ENCODE measurements around the gene GBX2. TPM values are rescaled to one million over a fixed set of nuclear protein-coding genes. Genes with fewer than 3 reads are reported as not detected.

Gene GBX2
- total RNA-seq, 4 donors from 2014 or later = 0.13 TPM; not detected in 3

DNA sequence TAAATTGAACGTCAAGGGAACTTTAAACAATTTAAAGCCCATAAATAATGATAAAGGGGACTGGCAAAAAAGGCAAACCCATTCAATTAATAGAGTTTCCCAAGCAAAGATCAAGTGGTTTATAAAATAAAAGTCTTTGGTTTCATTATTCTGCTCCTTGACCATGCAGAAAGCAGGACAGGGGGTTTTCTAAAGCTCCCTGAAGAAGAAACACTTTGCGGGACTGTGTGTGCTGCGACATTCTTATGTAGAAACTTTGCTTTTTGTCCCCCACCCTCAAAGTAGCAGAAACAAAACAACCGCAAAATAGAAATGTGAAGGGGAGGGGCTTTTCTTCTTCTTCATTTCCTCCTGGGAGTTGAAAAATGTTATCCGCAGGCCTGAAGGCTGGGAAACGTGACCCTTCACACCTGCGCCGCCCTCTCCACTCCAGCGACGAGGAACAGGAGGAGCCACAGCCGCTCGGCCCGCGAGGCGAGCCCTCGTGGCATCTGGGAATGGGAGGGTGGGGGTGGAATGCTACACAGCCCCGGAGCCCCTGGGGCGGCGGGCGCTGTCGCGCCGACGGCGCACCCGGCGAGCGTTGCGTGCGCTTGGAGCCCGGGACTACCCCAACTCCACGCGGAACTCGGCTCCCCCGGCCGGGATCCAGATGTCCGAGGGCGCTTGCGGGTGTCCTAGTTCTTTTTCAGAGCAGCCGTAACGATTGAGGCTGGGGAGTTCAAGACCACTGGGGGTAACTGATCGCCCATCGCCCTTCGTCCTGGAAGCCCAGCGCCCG, 4.3 kb upstream of the GBX2 start:
- no peak for TF ChIP-seq POLR2A (IDR thresholded peaks at IDR 0.05)
- TF ChIP-seq, protein P1, sequence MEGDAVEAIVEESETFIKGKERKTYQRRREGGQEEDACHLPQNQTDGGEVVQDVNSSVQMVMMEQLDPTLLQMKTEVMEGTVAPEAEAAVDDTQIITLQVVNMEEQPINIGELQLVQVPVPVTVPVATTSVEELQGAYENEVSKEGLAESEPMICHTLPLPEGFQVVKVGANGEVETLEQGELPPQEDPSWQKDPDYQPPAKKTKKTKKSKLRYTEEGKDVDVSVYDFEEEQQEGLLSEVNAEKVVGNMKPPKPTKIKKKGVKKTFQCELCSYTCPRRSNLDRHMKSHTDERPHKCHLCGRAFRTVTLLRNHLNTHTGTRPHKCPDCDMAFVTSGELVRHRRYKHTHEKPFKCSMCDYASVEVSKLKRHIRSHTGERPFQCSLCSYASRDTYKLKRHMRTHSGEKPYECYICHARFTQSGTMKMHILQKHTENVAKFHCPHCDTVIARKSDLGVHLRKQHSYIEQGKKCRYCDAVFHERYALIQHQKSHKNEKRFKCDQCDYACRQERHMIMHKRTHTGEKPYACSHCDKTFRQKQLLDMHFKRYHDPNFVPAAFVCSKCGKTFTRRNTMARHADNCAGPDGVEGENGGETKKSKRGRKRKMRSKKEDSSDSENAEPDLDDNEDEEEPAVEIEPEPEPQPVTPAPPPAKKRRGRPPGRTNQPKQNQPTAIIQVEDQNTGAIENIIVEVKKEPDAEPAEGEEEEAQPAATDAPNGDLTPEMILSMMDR (IDR thresholded peaks at IDR 0.05) = no peak
- 6 to 8% methylated on average over 22 to 30 of the region's 46 CpGs for WGBS, 2 donors
- DNase-seq (ENCODE audit: low spot score in 2 of 2) = peak in 1 of 2 donors; percentile 8
- H3K4me3 ChIP-seq (ENCODE audit: low read depth, poor library complexity, severe bottlenecking) = no peak overlapping the region
- intact Hi-C loops (cut with DNase I; ENCODE audit: low total_unique reads) = no loop called here

DNA sequence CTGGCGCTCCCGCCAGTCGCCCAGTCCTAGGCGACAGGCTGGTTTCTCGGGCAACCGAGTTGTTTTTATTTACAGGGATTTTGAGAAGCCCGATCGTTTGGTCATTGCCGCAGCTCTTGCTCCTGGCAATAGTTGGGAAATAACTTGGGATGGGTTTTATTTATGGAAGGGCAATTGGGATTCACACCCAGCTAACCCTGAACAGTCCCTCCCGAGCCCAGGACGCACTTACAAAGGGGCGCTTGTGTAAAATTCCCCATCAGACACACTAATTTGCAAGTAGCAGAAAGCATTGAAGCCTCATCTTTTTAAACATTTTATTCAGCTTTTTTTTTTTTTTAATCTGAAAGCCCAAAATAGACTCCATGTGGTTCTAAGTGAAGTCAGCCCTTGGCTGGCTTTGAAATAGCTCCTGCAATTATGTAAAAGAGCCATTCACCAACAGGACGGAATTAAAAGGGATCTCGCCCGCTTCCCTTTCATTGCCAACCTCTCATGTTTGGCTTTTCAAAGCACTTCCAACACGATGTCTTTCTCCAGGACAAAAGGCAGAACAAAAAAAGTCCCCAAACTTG, 3.6 kb upstream of the GBX2 start:
- WGBS, 2 donors = 4 to 8% methylated on average over 13 to 16 of the region's 16 CpGs
- DNase-seq (ENCODE audit: low spot score in 2 of 2) = peak in 1 of 2 donors; percentile 57
- intact Hi-C loops (cut with DNase I; ENCODE audit: low total_unique reads) = no loop called here
- TF ChIP-seq POLR2A (IDR thresholded peaks at IDR 0.05) = no peak
- TF ChIP-seq, protein P1 (IDR thresholded peaks at IDR 0.05) = no peak
- no peak overlapping the region for H3K4me3 ChIP-seq (ENCODE audit: low read depth, poor library complexity, severe bottlenecking)

DNA sequence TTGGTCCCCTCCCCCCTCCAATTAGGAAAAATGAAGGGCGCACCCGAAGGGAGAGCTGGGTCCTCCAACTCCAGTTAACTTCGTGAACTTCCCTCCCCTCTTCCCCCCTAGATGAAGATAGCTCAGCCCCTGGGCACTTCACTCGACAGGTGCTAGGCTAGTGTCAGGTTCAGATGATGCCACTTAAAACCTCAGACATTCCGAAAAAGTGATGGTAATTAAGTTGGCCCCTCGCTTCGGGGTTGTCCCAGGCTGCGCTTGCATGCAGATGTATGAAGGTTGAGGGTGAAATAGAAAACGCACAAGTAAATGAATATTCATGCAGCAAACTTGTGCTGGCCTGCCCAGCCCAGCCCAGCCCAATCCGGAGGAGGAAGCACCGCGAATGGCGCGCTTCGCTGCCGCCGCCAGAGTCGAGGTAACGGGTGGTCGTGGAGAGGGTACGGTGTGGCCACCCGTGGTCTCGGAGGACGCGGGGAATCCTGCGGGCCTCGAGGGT, 3.0 kb upstream of the GBX2 start:
- WGBS, 2 donors = 4 to 5% methylated on average over 22 to 27 of the region's 27 CpGs
- TF ChIP-seq, protein P1 (IDR thresholded peaks at IDR 0.05) = no peak
- no peak for TF ChIP-seq POLR2A (IDR thresholded peaks at IDR 0.05)
- intact Hi-C loops (cut with DNase I; ENCODE audit: low total_unique reads) = no loop called here
- no peak overlapping the region for H3K4me3 ChIP-seq (ENCODE audit: low read depth, poor library complexity, severe bottlenecking)
- peak in 1 of 2 donors; percentile 79 for DNase-seq (ENCODE audit: low spot score in 2 of 2)

DNA sequence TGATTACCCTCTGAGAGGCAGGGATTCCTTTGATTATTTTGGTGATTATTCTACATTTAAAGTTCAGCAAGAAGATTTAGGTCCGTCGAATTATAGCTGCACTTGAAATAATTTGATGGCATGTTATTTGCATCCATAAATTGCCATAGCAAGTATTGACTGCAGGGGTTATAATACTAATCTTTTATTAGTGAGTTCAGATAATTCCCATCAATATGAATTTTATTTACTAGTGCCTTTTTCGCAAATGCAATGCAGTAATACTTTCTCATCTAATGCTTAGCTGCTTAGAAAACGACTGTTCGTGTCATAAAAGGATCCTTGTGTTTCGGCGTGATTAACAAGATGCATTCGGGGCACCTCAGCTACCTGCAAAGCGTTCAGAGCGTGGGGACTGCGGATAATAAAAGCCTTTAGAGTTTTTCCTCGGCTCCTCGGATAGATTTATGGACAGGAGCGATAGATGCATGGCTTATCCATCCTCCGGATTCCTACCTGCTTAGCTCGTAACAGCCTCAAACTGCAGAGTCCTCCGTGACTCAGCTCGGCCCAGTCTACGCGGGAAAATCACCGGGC, 2.5 kb upstream of the GBX2 start:
- 13 to 18% methylated on average over 21 of the region's 21 CpGs for WGBS, 2 donors
- H3K4me3 ChIP-seq (ENCODE audit: low read depth, poor library complexity, severe bottlenecking) = no peak overlapping the region
- no peak for TF ChIP-seq POLR2A (IDR thresholded peaks at IDR 0.05)
- TF ChIP-seq, protein P1 (IDR thresholded peaks at IDR 0.05) = no peak
- no peak for DNase-seq (ENCODE audit: low spot score in 2 of 2)
- intact Hi-C loops (cut with DNase I; ENCODE audit: low total_unique reads) = no loop called here

DNA sequence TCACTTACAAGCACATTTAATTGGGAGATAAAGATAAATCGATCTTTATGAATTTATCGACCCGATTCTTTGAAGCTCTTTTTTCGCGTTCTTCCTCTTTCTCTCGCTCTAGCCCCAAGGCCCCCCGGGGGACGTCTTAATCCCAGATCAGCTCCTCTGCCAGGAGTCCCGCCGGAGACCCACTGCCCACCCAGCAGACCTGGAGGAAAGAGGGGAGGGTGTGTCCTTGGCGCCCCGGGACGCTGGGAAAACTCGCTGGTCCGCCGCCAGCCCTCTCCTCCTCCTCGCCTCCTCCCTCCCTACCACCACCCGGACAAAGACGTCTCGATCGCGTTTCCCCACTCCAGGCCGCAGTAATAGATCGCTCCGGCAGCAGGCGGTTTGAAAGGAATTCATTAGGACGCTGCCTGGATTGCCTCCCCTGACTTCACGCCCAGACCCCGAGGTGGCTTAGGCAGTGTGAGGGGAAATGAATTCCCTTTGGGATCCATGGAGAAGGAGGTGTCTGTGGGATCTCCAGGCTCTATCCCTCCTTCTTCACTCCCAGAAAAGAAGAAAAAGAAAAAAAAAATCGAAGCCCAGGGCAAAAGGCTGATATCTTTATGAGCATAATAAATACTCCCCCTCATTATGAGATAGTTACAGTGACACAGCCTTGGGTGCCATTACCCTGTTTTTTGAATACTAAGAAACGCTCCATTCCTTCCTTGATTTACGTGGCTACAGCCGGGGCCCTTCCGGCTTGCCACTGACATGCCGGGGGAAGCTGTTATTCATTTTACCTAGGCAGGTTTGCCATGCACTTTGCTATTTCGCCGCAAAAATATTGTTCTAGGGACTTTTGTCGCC, 1.8 kb upstream of the GBX2 start:
- H3K4me3 ChIP-seq (ENCODE audit: low read depth, poor library complexity, severe bottlenecking) = no peak overlapping the region
- DNase-seq (ENCODE audit: low spot score in 2 of 2) = peak in 1 of 2 donors; percentile 70
- TF ChIP-seq, protein P1 (IDR thresholded peaks at IDR 0.05) = no peak
- TF ChIP-seq POLR2A (IDR thresholded peaks at IDR 0.05) = no peak
- intact Hi-C loops (cut with DNase I; ENCODE audit: low total_unique reads) = no loop called here
- 8 to 9% methylated on average over 38 of the region's 38 CpGs for WGBS, 2 donors

All from lower leg skin (tissue), 4 donors.